ENCODE measurements around the gene PPP3R1.

The PPP3R1 gene

DNA sequence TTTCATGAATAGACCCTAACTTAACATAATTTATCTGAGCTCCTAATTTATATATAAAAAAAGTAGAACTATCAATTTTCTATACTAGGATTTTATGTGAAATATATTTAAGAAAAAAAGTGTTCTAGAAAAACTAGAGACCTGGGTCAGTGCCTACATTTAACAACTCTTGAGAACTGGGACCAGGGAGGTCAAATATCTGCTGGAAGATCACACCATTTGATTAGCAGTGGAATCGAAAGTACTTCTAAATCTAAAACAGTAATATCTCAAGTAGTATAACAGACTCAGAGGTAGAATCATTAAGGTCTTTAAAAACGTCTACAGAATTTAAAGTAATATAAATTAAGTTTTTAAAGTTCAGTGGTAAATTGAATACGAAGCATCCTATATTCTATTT lies 34.6 kb downstream of the PPP3R1 start:
- no peak overlapping the region for H3K27ac ChIP-seq (ENCODE audit: insufficient read depth, low read depth, low read length, poor library complexity, severe bottlenecking)
- no peaks in the 10 kb centered on the region for H3K4me1 ChIP-seq (ENCODE audit: control insufficient read depth, insufficient read depth, low read length)
- no peaks in the 10 kb centered on the region for H3K36me3 ChIP-seq (ENCODE audit: control insufficient read depth, insufficient read depth, low read length)
- no peaks in the 10 kb centered on the region for H3K9me3 ChIP-seq (ENCODE audit: control insufficient read depth, low read length)
- H3K27me3 ChIP-seq (ENCODE audit: control insufficient read depth, insufficient read depth, low read length, poor library complexity, severe bottlenecking) = no peaks in the 10 kb centered on the region
- 100% methylated on average over 1 of the region's 3 CpGs; no CpG with 5 or more reads in 1 of the 2 experiments for WGBS, 2 experiments
- no peak overlapping the region for H3K4me3 ChIP-seq (ENCODE audit: insufficient read depth, low read depth, low read length)

DNA sequence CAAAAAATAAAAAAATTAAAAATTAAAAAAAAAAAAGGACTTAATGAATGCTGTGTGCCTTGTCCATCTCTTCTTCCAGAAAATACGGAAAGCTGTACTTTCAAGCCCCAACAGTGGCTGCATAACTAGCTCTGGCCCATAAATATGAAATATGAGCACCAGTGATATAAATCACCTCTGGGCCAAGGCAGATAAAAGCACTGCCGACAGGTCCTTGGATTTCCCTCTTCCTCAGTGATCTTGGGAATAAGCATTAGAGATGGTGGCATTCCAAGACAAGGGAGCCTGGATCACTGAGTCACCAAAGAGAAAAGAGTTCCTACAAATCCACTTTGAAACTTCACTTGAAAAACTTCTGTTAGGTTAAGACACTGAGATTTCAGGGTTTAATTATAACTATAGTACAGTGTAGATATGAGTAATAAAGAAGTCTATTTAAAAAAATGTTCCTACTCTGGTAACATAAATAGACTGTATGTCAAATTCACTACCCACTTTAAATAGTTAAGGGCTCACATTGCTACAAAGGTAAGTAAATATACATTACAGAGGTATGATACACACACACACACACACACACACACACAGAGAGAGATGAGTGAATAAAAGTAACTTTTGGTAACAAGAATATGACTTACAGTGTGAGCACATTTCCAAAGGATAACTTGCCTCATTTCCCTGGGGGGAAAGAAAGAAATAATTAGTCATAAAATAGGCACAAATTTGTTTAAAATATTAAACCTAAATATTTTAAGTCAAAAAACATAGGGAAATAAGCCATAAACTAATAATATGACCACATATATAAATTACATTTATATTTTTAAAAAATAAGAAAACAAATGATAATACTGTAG lies 35.6 kb downstream of the PPP3R1 start:
- no peak overlapping the region for H3K4me3 ChIP-seq (ENCODE audit: insufficient read depth, low read depth, low read length)
- H3K27ac ChIP-seq (ENCODE audit: insufficient read depth, low read depth, low read length, poor library complexity, severe bottlenecking) = no peak overlapping the region
- H3K27me3 ChIP-seq (ENCODE audit: control insufficient read depth, insufficient read depth, low read length, poor library complexity, severe bottlenecking) = no peaks in the 10 kb centered on the region
- WGBS, 2 experiments = 93 to 94% methylated on average over 2 of the region's 2 CpGs
- no peaks in the 10 kb centered on the region for H3K4me1 ChIP-seq (ENCODE audit: control insufficient read depth, insufficient read depth, low read length)
- peaks cover 5% of the 10 kb centered on the region for H3K36me3 ChIP-seq (ENCODE audit: control insufficient read depth, insufficient read depth, low read length)
- no peaks in the 10 kb centered on the region for H3K9me3 ChIP-seq (ENCODE audit: control insufficient read depth, low read length)

DNA sequence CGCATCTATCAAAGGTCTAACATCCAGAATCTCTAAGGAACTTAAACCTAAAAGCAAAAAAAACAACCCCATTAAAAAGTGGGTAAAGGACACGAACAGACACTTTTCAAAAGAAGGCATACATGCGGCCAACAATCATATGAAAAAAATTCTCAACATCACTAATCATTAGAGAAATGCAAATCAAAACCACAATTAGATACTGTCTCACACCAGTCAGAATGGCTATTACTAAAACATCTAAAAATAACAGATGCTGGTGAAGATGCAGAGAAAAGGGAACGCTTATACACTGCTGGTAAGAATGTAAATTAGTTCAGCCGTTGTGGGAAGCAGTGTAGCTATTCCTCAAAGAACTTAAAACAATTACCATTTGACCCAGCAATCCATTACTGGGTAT lies 38.0 kb downstream of the PPP3R1 start:
- 92 to 94% methylated on average over 4 to 5 of the region's 5 CpGs for WGBS, 2 experiments
- Histone ChIP-seq H3K4me3 (ENCODE audit: insufficient read depth, low read depth, low read length) (no peak overlapping the region), H3K9me3 (ENCODE audit: control insufficient read depth, low read length) (no peaks in the 10 kb centered on the region), H3K4me1 (ENCODE audit: control insufficient read depth, insufficient read depth, low read length) (no peaks in the 10 kb centered on the region), H3K36me3 (ENCODE audit: control insufficient read depth, insufficient read depth, low read length) (peaks cover 5% of the 10 kb centered on the region), H3K27ac (ENCODE audit: insufficient read depth, low read depth, low read length, poor library complexity, severe bottlenecking) (no peak overlapping the region), H3K27me3 (ENCODE audit: control insufficient read depth, insufficient read depth, low read length, poor library complexity, severe bottlenecking) (no peaks in the 10 kb centered on the region)

DNA sequence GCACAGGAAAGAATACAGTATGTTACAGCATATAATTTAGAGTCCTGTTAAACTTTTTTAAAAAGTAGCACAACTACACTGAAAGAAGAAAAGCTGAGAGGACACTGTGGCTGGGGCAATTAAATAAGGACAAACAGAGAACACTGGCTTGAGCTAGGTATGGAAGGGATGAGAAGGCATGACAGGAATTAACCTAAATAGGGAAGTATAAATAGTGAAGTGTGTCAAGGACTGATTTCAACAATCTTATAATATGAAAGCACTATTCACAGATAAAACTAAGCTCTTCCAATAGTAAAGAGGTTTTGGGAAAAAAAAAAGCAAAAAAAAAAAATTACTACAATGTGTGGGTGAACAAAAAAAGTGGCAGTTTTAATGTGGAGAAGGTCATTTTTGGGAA lies 45.5 kb downstream of the PPP3R1 start:
- no peaks in the 10 kb centered on the region for H3K4me1 ChIP-seq (ENCODE audit: control insufficient read depth, insufficient read depth, low read length)
- H3K9me3 ChIP-seq (ENCODE audit: control insufficient read depth, low read length) = no peaks in the 10 kb centered on the region
- no peak overlapping the region for H3K4me3 ChIP-seq (ENCODE audit: insufficient read depth, low read depth, low read length)
- no peaks in the 10 kb centered on the region for H3K36me3 ChIP-seq (ENCODE audit: control insufficient read depth, insufficient read depth, low read length)
- no peaks in the 10 kb centered on the region for H3K27me3 ChIP-seq (ENCODE audit: control insufficient read depth, insufficient read depth, low read length, poor library complexity, severe bottlenecking)
- no peak overlapping the region for H3K27ac ChIP-seq (ENCODE audit: insufficient read depth, low read depth, low read length, poor library complexity, severe bottlenecking)

DNA sequence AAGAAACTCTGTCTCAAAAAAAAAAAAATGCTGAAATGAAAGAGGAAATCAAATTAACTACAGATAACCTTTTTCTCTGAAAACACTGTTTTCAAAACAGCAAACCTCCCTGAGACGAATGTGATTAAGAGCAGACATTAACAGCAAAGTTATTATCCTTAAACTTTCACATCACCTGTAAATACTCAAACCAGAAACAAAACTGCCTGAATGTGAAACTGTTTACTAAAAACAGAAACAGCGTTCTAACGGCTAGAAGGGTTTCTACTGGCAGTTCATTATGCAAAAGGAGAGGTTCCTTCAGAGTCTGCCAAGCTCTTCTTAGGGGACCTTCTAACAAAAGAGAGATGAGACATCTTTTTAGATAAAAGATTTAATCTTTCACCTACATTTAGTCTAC lies 48.7 kb downstream of the PPP3R1 start:
- WGBS, 2 experiments = 90% methylated on average over 3 of the region's 3 CpGs
- Histone ChIP-seq H3K27ac (ENCODE audit: insufficient read depth, low read depth, low read length, poor library complexity, severe bottlenecking) (no peak overlapping the region), H3K9me3 (ENCODE audit: control insufficient read depth, low read length) (no peaks in the 10 kb centered on the region), H3K27me3 (ENCODE audit: control insufficient read depth, insufficient read depth, low read length, poor library complexity, severe bottlenecking) (no peaks in the 10 kb centered on the region), H3K4me1 (ENCODE audit: control insufficient read depth, insufficient read depth, low read length) (no peaks in the 10 kb centered on the region), H3K4me3 (ENCODE audit: insufficient read depth, low read depth, low read length) (no peak overlapping the region), H3K36me3 (ENCODE audit: control insufficient read depth, insufficient read depth, low read length) (no peaks in the 10 kb centered on the region)

DNA sequence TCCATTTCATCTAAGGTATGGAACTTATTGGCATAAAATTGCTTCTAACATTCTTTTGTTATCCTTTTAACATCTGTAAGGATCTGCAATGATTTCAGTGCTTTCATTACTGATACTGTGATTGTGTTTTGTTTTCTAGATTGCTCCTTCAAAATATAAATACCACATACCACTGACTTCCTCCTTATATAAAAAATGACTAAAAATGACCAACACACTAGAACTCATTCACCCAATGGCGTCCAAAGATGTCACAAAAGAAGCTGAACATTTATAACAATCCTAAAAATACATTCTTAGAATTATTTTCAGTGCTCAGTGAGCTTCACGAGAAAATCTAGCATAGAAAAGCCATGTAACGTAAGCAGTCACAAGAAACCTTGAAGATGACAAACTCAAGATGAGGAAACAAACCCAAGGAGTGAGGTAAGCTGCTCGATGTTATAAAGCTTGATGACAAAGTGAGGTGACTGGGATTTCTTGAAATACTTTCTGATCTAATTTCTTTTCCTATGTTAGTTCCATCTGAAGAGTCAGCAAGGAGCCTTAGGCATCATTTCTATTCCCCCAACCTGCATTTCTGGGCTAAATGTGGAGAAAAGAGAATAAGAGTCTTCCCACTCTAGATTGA lies 52.1 kb downstream of the PPP3R1 start:
- Histone ChIP-seq H3K9me3 (ENCODE audit: control insufficient read depth, low read length) (no peaks in the 10 kb centered on the region), H3K27me3 (ENCODE audit: control insufficient read depth, insufficient read depth, low read length, poor library complexity, severe bottlenecking) (no peaks in the 10 kb centered on the region), H3K36me3 (ENCODE audit: control insufficient read depth, insufficient read depth, low read length) (no peaks in the 10 kb centered on the region), H3K4me1 (ENCODE audit: control insufficient read depth, insufficient read depth, low read length) (no peaks in the 10 kb centered on the region), H3K4me3 (ENCODE audit: insufficient read depth, low read depth, low read length) (no peak overlapping the region), H3K27ac (ENCODE audit: insufficient read depth, low read depth, low read length, poor library complexity, severe bottlenecking) (no peak overlapping the region)
- 94 to 96% methylated on average over 4 of the region's 4 CpGs for WGBS, 2 experiments

DNA sequence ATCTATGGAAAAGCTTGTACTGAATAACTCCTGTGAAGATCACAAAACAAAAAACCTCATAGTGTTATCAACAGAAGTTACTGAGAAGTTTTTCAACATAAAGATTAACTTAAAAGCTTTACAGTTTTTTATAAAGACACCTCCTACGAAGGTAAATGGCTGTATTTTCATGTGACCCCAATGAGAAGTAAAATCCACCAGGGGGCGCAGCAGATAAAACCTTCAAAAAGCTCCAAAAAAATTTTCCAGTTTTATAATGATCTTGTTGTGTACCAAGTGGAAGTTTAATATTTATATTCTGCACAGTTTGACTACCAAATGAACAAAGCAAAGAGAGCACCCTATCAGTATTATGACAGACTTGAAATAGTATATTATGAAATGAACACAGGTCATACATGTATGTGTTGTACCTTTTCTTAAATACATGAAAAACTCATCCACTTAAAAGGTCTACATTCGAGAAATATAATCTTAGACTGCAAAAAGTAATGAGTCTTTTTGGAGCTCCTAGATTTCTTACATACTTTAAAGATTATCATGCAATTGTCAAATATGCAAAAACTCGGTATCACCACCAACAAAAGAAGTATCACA lies 56.1 kb downstream of the PPP3R1 start:
- no peak overlapping the region for H3K27ac ChIP-seq (ENCODE audit: insufficient read depth, low read depth, low read length, poor library complexity, severe bottlenecking)
- WGBS, 2 experiments = 55 to 60% methylated on average over 2 to 4 of the region's 4 CpGs
- no peak overlapping the region for H3K4me3 ChIP-seq (ENCODE audit: insufficient read depth, low read depth, low read length)
- no peaks in the 10 kb centered on the region for H3K9me3 ChIP-seq (ENCODE audit: control insufficient read depth, low read length)
- no peaks in the 10 kb centered on the region for H3K27me3 ChIP-seq (ENCODE audit: control insufficient read depth, insufficient read depth, low read length, poor library complexity, severe bottlenecking)
- H3K36me3 ChIP-seq (ENCODE audit: control insufficient read depth, insufficient read depth, low read length) = no peaks in the 10 kb centered on the region
- no peaks in the 10 kb centered on the region for H3K4me1 ChIP-seq (ENCODE audit: control insufficient read depth, insufficient read depth, low read length)

DNA sequence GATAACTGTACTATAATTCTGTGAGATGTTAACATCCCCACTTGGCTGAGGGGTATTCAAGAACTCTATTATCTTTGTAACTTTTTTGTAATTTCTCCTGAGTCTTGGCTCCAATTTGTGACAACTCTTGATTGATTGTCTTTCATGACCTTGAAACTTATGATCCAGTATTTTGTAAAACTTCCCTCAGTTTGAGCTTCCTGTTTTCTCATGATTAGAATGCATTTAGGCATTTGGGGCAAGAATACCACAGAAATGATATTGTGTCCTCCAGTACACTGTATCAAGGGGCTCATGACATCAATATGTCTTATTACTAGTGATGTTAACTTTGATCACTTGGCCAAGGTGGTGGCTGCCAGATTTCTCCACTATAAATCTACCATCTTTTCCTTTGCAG lies 57.2 kb downstream of the PPP3R1 start:
- H3K27ac ChIP-seq (ENCODE audit: insufficient read depth, low read depth, low read length, poor library complexity, severe bottlenecking) = no peak overlapping the region
- H3K36me3 ChIP-seq (ENCODE audit: control insufficient read depth, insufficient read depth, low read length) = no peaks in the 10 kb centered on the region
- no peaks in the 10 kb centered on the region for H3K27me3 ChIP-seq (ENCODE audit: control insufficient read depth, insufficient read depth, low read length, poor library complexity, severe bottlenecking)
- H3K4me3 ChIP-seq (ENCODE audit: insufficient read depth, low read depth, low read length) = no peak overlapping the region
- H3K4me1 ChIP-seq (ENCODE audit: control insufficient read depth, insufficient read depth, low read length) = no peaks in the 10 kb centered on the region
- H3K9me3 ChIP-seq (ENCODE audit: control insufficient read depth, low read length) = no peaks in the 10 kb centered on the region

DNA sequence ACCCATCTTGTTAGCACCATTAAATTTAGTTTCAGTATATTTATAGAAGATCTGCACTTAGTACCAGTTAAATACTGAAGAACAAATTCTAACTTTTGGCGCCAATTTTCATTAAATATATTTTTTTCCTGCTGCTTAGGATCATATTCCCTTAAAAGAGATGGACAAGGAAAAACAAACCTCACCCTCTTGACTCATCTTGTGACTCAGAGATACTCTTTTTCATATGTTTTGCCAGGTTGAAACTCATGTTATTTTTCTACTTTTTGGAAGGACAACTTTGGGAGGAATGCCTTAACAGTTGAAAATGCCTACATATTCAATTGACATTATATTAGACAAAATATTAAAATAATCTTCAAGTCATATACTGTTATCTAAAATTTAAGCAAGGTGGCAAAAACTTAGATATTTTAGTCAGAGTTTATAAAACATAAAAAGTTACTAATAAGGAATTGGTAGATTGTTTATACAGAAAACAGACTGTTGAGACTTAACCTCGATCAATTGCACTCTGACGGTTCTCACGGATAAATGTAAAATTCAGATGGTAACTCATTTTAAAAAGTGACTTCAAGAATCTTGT lies 58.5 kb downstream of the PPP3R1 start:
- no peaks in the 10 kb centered on the region for H3K27me3 ChIP-seq (ENCODE audit: control insufficient read depth, insufficient read depth, low read length, poor library complexity, severe bottlenecking)
- H3K4me3 ChIP-seq (ENCODE audit: insufficient read depth, low read depth, low read length) = no peak overlapping the region
- H3K36me3 ChIP-seq (ENCODE audit: control insufficient read depth, insufficient read depth, low read length) = no peaks in the 10 kb centered on the region
- no peaks in the 10 kb centered on the region for H3K9me3 ChIP-seq (ENCODE audit: control insufficient read depth, low read length)
- no peak overlapping the region for H3K27ac ChIP-seq (ENCODE audit: insufficient read depth, low read depth, low read length, poor library complexity, severe bottlenecking)
- WGBS, 2 experiments = 95 to 96% methylated on average over 4 of the region's 4 CpGs
- H3K4me1 ChIP-seq (ENCODE audit: control insufficient read depth, insufficient read depth, low read length) = no peaks in the 10 kb centered on the region

DNA sequence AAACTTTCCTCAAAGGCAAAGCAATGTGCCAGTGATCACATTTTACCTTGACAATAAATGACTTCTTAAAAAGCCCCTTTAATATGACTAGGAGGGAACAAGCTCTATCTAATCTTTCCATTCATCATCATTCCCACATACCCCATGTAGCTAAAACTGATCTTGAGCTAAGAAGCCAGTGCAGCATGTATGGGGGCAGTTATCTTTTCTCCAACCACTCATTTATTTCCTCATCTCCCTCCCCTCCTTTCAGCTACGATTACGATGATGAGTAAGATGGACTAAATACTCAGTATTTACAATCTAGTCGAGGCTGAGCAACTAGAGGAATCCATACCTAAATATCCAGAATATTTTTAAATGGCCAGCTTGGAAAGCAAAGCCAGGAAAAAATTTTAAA lies 59.2 kb downstream of the PPP3R1 start:
- Histone ChIP-seq H3K9me3 (ENCODE audit: control insufficient read depth, low read length) (no peaks in the 10 kb centered on the region), H3K27me3 (ENCODE audit: control insufficient read depth, insufficient read depth, low read length, poor library complexity, severe bottlenecking) (no peaks in the 10 kb centered on the region), H3K4me1 (ENCODE audit: control insufficient read depth, insufficient read depth, low read length) (no peaks in the 10 kb centered on the region), H3K36me3 (ENCODE audit: control insufficient read depth, insufficient read depth, low read length) (no peaks in the 10 kb centered on the region), H3K27ac (ENCODE audit: insufficient read depth, low read depth, low read length, poor library complexity, severe bottlenecking) (no peak overlapping the region), H3K4me3 (ENCODE audit: insufficient read depth, low read depth, low read length) (no peak overlapping the region)
- WGBS, 2 experiments = 97 to 100% methylated on average over 3 of the region's 3 CpGs

Data from ectodermal cell (in vitro differentiated cells).